GM18511 (cell line): ENCODE results near the gene IGF1R.
A peak's percentile ranks its signal among the peaks of the same experiment; 100 is the strongest.

Experiments
- ATAC-seq: cut with Tn5 transposase; IDR thresholded peaks from one replicate; pipeline ENCODE4 v1.9.1; 2021; ENCODE audit warnings: mild to moderate bottlenecking, moderate library complexity; ENCODE audit not compliant: unreplicated experiment

The IGF1R gene

GRCh38 chr15:98935736-98936135 lies 287.4 kb downstream of the IGF1R start:
- no peak for ATAC-seq

GRCh38 chr15:98937413-98938104 lies 289.2 kb downstream of the IGF1R start:
- ATAC-seq: peak; percentile 81

- ATAC-seq: peak; percentile 63
These were observed 289.7 kb downstream of the IGF1R start for GRCh38 chr15:98938105-98938417.

GRCh38 chr15:98938799-98939198 lies 290.5 kb downstream of the IGF1R start:
- ATAC-seq: no peak

- no peak for ATAC-seq
These were observed 291.2 kb downstream of the IGF1R start for GRCh38 chr15:98939311-98940080.

GRCh38 chr15:98941595-98942255 lies 293.4 kb downstream of the IGF1R start:
- ATAC-seq: no peak

- no peak for ATAC-seq
These were observed 294.1 kb downstream of the IGF1R start for GRCh38 chr15:98942431-98942830.

GRCh38 chr15:98943051-98943508 lies 294.7 kb downstream of the IGF1R start:
- ATAC-seq: no peak

GRCh38 chr15:98943601-98944151 lies 295.3 kb downstream of the IGF1R start:
- ATAC-seq: no peak

GRCh38 chr15:98946301-98947255 lies 298.2 kb downstream of the IGF1R start:
- no peak for ATAC-seq

- ATAC-seq: no peak
These were observed 300.1 kb downstream of the IGF1R start for GRCh38 chr15:98948456-98948855.

- no peak for ATAC-seq
These were observed 300.6 kb downstream of the IGF1R start for GRCh38 chr15:98948941-98949340.

GRCh38 chr15:98949624-98950023 lies 301.3 kb downstream of the IGF1R start:
- ATAC-seq: no peak

- ATAC-seq: no peak
These were observed 301.9 kb downstream of the IGF1R start for GRCh38 chr15:98950248-98950647.

GRCh38 chr15:98951004-98951403 lies 302.7 kb downstream of the IGF1R start:
- no peak for ATAC-seq

- ATAC-seq: peak; percentile 3
These were observed 303.4 kb downstream of the IGF1R start for GRCh38 chr15:98951493-98952320.

GRCh38 chr15:98952381-98952803 lies 304.1 kb downstream of the IGF1R start:
- ATAC-seq: peak; percentile 90

- ATAC-seq: peak; percentile 57
These were observed 304.9 kb downstream of the IGF1R start for GRCh38 chr15:98953000-98953787.

GRCh38 chr15:98953968-98954367 lies 305.6 kb downstream of the IGF1R start:
- no peak for ATAC-seq
